ENCODE results near the gene MSI2. TPM values are rescaled to one million over a fixed set of nuclear protein-coding genes. Genes with fewer than 3 reads are reported as not detected.

MSI2 gene
- total and polyA plus RNA-seq, 2 donors (not counting 3 experiments of a cell fraction or from before 2014, with no cell fraction given): 20.9 to 59.3 TPM

- Histone ChIP-seq H3K36me3 (ENCODE audit: control insufficient read depth in 2 of 2, extremely low read depth in 1 of 2, insufficient read depth in 2 of 2, low read length in 2 of 2) (no peaks in the 10 kb centered on the region), H3K4me3 (replicated peaks in 1 of 3; ENCODE audit: insufficient read depth in 1 of 3, low read depth in 1 of 3, low read length in 3 of 3) (no peak overlapping the region), H3K4me2 (ENCODE audit: insufficient read depth, low read length) (no peak overlapping the region), H4K20me1 (replicated peaks; ENCODE audit: control insufficient read depth, extremely low read depth, insufficient read depth, low read length) (no peaks in the 10 kb centered on the region), H3K27me3 (ENCODE audit: control insufficient read depth in 2 of 2, insufficient read depth in 2 of 2, low read length in 2 of 2) (no peaks in the 10 kb centered on the region), H3K27ac (ENCODE audit: insufficient read depth, low read depth, low read length) (no peak overlapping the region), H2AFZ (ENCODE audit: low read depth, low read length) (no peak overlapping the region), H3K9me1 (replicated peaks; ENCODE audit: control insufficient read depth, extremely low read depth, insufficient read depth, low read length) (no peaks in the 10 kb centered on the region), H3K4me1 (ENCODE audit: control insufficient read depth, extremely low read depth, insufficient read depth, low read length) (no peaks in the 10 kb centered on the region), H3K9me3 (replicated peaks; ENCODE audit: control insufficient read depth, insufficient read depth, low read length) (no peaks in the 10 kb centered on the region), H3K79me2 (ENCODE audit: control insufficient read depth, insufficient read depth, low read length) (no peaks in the 10 kb centered on the region), H3K9ac (replicated peaks; ENCODE audit: extremely low read depth, insufficient read depth, low read length) (no peak overlapping the region)
- intact Hi-C loops (cut with micrococcal nuclease) (no loop called here), dilution Hi-C loops (cut with MboI; ENCODE audit: extremely low pct_ligation_motif_present, low sequenced_read_pairs) (no loop called here)
- ChIA-PET POLR2A (no interaction called here), CTCF (no interaction called here)
- DNase-seq (ENCODE audit: low read depth, low spot score): no peak
- no peak for TF ChIP-seq CTCF (IDR thresholded peaks at IDR 0.05; ENCODE audit: extremely low read depth in 1 of 2, insufficient read depth in 1 of 2, low read depth in 1 of 2, low read length in 2 of 2)
- TF ChIP-seq FOS (IDR thresholded peaks at IDR 0.05; ENCODE audit: borderline replicate concordance, insufficient read depth, low read length): no peak
- TF ChIP-seq GATA2 (IDR thresholded peaks at IDR 0.05; ENCODE audit: insufficient read depth, insufficient read length, low read depth, low read length): no peak
- no peak for TF ChIP-seq POLR2AphosphoS5 (IDR thresholded peaks at IDR 0.05; ENCODE audit: insufficient read depth, low read depth, low read length)
- no peak for TF ChIP-seq MYC (IDR thresholded peaks at IDR 0.05; ENCODE audit: low read depth, low read length)
- TF ChIP-seq EZH2 (IDR thresholded peaks at IDR 0.05; ENCODE audit: borderline replicate concordance, low read depth, low read length, severe bottlenecking): no peak
- no peak for TF ChIP-seq JUN (IDR thresholded peaks at IDR 0.05; ENCODE audit: borderline replicate concordance, insufficient read depth, insufficient read length, low read depth)
- no peak for TF ChIP-seq POLR2A (IDR thresholded peaks at IDR 0.05; ENCODE audit: low read depth, low read length)
- no peak for TF ChIP-seq MAX (IDR thresholded peaks at IDR 0.05; ENCODE audit: insufficient read depth, insufficient read length)
- FAIRE-seq: no peak
- BruUV-seq (replicated peaks): no TSS peak
These were observed 316.3 kb downstream of the MSI2 start for GRCh38 chr17:57572600-57572999.

All from endothelial cell of umbilical vein (primary cell).